Nephron (organoid): Measurements from ENCODE around the gene NCKAP5L.

Experiments
- H3K27ac Mint-ChIP-seq, 3 experiments: 2 replicates each; pipeline ENCODE4 v1.8.0; 2020; ENCODE audit warnings: mixed read lengths in 3 of 3, mild to moderate bottlenecking in 2 of 3, moderate library complexity in 1 of 3
- H3K27me3 Mint-ChIP-seq: 2 replicates; pipeline ENCODE4 v1.8.0; 2021; ENCODE audit warnings: low read depth, mild to moderate bottlenecking, moderate library complexity, mixed read lengths
- H3K36me3 Mint-ChIP-seq: 2 replicates; pipeline ENCODE4 v1.8.0; 2020; ENCODE audit warnings: low read depth, mixed read lengths
- H3K4me1 Mint-ChIP-seq: 2 replicates; pipeline ENCODE4 v1.8.0; 2020; ENCODE audit warnings: mixed read lengths
- H3K4me3 Mint-ChIP-seq, 3 experiments: 2 replicates each; pipeline ENCODE4 v1.8.0; 2020; ENCODE audit warnings: mild to moderate bottlenecking in 3 of 3, mixed read lengths in 3 of 3, moderate library complexity in 2 of 3
- H3K9me3 Mint-ChIP-seq: 2 replicates; pipeline ENCODE4 v1.8.0; 2020; ENCODE audit warnings: mixed read lengths
- TF ChIP-seq, protein P1 (sequence below), 3 experiments: fragments of 200-600 bp; sonication (generic); IDR thresholded peaks; one replicate each; pipeline ENCODE4 v1.5.0; 2021; ENCODE audit warnings: antibody characterized with exemption in 3 of 3; ENCODE audit not compliant: unreplicated experiment in 3 of 3

The NCKAP5L gene

DNA sequence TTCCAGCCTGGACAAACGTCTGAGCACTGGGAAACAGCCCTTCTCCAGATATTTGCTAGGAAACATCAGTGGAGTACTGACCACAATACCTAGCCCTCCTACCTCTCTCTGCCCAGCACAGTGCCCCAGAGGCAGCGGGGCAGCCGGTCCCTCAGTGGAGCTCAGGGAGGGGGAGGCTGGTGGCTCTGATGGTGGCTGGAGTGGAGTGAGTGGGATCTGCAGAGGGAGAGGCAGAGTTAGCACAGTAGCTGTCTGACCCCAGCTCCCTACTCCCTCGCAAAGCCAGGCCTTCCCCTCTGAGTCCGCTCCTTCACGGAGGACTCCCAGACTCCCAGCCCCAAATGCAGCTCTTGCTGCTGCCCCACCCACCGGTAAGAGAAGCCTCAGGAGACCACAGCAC, 30.0 kb downstream of the NCKAP5L start:
- no peak overlapping the region for H3K27ac Mint-ChIP-seq

DNA sequence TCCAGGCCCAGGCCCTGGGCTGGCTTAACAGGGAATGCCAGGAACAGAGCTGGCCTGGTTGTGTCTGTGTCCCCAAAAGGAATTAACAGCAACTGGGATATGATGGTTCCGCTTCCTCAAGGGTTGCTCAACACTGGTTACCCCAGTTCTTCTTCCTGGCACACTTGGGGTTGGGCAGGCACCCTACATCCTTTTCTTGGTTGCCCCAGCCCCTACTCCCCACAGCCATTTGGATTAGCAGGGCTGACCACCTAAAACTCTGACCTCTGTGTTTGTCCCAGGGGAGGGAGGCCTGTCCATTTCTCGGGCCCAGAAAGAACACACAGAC, 30.8 kb downstream of the NCKAP5L start:
- Mint-ChIP-seq H3K36me3 (peaks cover 7% of the 10 kb centered on the region), H3K4me1 (peaks cover 5% of the 10 kb centered on the region), H3K4me3 (no peak overlapping the region), H3K9me3 (no peaks in the 10 kb centered on the region), H3K27ac (no peak overlapping the region), H3K27me3 (no peaks in the 10 kb centered on the region)
- TF ChIP-seq, protein P1, sequence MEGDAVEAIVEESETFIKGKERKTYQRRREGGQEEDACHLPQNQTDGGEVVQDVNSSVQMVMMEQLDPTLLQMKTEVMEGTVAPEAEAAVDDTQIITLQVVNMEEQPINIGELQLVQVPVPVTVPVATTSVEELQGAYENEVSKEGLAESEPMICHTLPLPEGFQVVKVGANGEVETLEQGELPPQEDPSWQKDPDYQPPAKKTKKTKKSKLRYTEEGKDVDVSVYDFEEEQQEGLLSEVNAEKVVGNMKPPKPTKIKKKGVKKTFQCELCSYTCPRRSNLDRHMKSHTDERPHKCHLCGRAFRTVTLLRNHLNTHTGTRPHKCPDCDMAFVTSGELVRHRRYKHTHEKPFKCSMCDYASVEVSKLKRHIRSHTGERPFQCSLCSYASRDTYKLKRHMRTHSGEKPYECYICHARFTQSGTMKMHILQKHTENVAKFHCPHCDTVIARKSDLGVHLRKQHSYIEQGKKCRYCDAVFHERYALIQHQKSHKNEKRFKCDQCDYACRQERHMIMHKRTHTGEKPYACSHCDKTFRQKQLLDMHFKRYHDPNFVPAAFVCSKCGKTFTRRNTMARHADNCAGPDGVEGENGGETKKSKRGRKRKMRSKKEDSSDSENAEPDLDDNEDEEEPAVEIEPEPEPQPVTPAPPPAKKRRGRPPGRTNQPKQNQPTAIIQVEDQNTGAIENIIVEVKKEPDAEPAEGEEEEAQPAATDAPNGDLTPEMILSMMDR (IDR thresholded peaks at IDR 0.05; ENCODE audit: unreplicated experiment in 3 of 3): no peak

More for the DNA sequence above, 30.0 kb downstream of the NCKAP5L start:
- peaks cover 5% of the 10 kb centered on the region for H3K4me1 Mint-ChIP-seq
- no peaks in the 10 kb centered on the region for H3K27me3 Mint-ChIP-seq
- H3K36me3 Mint-ChIP-seq: peaks cover 11% of the 10 kb centered on the region
- no peaks in the 10 kb centered on the region for H3K9me3 Mint-ChIP-seq
- TF ChIP-seq, protein P1 (IDR thresholded peaks at IDR 0.05; ENCODE audit: unreplicated experiment in 3 of 3): no peak
- no peak overlapping the region for H3K4me3 Mint-ChIP-seq

DNA sequence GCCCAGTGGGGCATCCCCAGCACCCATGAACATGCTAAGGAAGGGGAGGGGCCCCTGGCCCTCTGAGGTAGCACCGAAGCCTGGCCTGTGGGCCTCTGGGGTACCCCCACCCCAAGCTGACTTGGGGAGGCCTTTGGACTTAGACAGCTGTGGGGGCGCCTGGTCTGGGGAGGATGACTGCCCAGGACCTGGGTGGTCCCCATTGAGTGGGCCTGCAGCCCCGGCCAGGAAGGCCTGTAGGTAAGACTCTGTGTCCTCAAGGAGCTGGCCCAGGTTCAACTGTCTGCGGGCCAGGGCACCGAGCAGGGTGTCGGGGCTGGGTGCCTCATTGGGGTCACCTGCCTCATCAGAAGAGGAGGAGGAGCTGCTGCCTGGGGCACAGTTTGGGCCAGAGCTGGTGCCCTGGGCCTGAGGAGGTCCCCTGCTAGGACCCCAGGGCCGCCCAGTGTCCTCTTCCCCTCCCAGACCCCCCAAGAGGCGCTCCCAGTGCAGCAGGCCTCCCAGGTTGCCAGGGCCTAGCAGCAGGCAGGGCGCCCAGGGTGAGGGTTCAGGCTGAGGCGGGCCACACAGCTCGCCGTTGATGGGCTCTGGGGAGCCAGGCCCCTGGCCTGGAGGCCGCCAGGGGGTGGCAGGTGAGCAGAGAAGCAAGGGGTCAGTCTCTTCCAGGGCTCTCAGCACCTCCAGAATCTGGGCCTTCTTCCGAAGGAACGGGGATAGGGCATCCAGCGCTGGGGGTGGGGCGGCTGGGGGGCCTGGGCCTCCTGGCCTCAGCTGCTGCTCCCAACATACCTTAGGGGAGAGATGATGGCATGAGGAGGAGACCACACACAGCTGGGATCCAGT, 31.4 kb downstream of the NCKAP5L start:
- no peaks in the 10 kb centered on the region for H3K27me3 Mint-ChIP-seq
- no peaks in the 10 kb centered on the region for H3K9me3 Mint-ChIP-seq
- H3K36me3 Mint-ChIP-seq: peaks cover 7% of the 10 kb centered on the region
- peaks cover 5% of the 10 kb centered on the region for H3K4me1 Mint-ChIP-seq
- H3K27ac Mint-ChIP-seq: no peak overlapping the region
- TF ChIP-seq, protein P1 (IDR thresholded peaks at IDR 0.05; ENCODE audit: unreplicated experiment in 3 of 3): no peak
- H3K4me3 Mint-ChIP-seq: no peak overlapping the region

DNA sequence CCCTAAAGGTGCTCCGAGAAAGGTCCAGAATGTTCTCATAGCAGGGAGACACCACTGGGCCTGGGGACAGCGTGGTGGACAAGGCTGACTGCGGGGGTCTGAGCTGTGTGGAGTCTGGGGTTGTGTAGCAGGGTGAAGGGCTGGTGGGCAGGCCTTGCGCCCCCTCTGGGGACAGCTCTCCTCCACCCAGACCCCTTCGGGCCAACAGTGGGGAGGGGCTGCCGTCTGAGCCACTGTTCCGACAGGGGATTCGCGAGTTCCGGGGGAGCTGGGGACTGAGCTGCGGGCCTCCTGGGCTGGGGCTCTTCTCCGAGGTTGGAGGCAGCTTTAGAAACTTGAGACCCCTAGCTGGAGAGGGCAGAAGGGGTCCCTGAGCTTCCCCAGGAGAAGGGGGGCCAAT, 32.1 kb downstream of the NCKAP5L start:
- Mint-ChIP-seq H3K4me1 (peaks cover 5% of the 10 kb centered on the region), H3K27me3 (no peaks in the 10 kb centered on the region), H3K36me3 (peaks cover 7% of the 10 kb centered on the region), H3K27ac (no peak overlapping the region), H3K4me3 (no peak overlapping the region), H3K9me3 (no peaks in the 10 kb centered on the region)
- TF ChIP-seq, protein P1 (IDR thresholded peaks at IDR 0.05; ENCODE audit: unreplicated experiment in 3 of 3): no peak

DNA sequence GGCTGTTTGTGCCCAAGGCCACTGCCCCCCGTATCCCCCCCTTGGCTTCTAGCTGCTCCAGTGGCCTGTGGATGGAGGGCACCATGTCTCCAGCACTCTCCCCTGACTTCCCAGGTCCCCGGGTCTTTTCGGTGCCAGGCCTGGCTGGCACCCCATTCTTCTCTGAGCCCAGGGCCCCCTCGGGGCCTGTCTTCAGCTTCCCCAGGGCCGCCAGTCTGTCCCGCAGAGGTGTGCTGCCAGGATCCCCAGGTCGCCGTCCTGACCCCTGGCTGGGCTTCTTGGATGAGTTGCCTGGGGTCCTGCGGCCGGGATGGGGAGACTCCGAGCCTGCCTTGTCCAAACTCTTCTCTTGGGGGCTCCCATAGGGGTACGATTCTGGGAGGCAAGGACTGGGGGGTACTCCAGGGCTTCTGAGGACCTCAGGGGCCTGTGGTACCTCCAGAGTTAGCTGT, 32.5 kb downstream of the NCKAP5L start:
- Mint-ChIP-seq H3K27ac (no peak overlapping the region), H3K4me1 (peaks cover 5% of the 10 kb centered on the region), H3K9me3 (no peaks in the 10 kb centered on the region), H3K36me3 (peaks cover 12% of the 10 kb centered on the region), H3K27me3 (no peaks in the 10 kb centered on the region), H3K4me3 (no peak overlapping the region)
- TF ChIP-seq, protein P1 (IDR thresholded peaks at IDR 0.05; ENCODE audit: unreplicated experiment in 3 of 3): no peak
